ENCODE data around the gene RAPGEF6.

DNA sequence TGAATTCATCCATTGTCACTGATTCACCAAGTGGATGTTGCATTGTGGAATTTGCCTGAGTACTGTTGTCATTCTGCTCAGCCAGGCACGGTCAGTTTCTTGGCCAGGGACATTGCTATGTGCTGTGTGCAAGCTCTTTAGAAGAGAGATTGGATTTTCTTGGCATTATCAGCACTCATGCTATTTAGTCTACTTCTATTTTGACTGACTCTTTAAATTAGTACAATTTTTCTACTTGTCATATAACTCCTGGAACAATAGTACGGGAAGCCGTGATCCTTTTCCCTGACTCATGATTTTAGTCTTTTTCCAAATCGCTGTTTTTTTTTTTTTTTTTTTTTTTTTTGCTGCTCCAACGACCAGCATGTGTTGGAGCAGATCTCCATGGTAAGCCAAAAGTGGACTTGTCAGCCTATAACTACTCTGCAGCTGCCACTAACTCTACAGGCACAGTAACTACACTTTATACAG is 241.5 kb downstream of the RAPGEF6 start:
- TF ChIP-seq, protein P1, sequence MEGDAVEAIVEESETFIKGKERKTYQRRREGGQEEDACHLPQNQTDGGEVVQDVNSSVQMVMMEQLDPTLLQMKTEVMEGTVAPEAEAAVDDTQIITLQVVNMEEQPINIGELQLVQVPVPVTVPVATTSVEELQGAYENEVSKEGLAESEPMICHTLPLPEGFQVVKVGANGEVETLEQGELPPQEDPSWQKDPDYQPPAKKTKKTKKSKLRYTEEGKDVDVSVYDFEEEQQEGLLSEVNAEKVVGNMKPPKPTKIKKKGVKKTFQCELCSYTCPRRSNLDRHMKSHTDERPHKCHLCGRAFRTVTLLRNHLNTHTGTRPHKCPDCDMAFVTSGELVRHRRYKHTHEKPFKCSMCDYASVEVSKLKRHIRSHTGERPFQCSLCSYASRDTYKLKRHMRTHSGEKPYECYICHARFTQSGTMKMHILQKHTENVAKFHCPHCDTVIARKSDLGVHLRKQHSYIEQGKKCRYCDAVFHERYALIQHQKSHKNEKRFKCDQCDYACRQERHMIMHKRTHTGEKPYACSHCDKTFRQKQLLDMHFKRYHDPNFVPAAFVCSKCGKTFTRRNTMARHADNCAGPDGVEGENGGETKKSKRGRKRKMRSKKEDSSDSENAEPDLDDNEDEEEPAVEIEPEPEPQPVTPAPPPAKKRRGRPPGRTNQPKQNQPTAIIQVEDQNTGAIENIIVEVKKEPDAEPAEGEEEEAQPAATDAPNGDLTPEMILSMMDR (IDR thresholded peaks at IDR 0.05) = no peak
- TF ChIP-seq POLR2A (IDR thresholded peaks at IDR 0.05) = no peak
